GM04503 (cell line): Measurements from ENCODE around the gene ADAT3.
"Not testable (repeated sequence)": the region's sequence is repeated elsewhere in the genome, so short reads cannot be mapped to it uniquely, and the experiment has no call there.

Experiments
- DNase-seq: peaks from one replicate; pipeline ENCODE4 v3.0.0-alpha.2; 2012; ENCODE audit warnings: low read depth

Gene ADAT3

DNA sequence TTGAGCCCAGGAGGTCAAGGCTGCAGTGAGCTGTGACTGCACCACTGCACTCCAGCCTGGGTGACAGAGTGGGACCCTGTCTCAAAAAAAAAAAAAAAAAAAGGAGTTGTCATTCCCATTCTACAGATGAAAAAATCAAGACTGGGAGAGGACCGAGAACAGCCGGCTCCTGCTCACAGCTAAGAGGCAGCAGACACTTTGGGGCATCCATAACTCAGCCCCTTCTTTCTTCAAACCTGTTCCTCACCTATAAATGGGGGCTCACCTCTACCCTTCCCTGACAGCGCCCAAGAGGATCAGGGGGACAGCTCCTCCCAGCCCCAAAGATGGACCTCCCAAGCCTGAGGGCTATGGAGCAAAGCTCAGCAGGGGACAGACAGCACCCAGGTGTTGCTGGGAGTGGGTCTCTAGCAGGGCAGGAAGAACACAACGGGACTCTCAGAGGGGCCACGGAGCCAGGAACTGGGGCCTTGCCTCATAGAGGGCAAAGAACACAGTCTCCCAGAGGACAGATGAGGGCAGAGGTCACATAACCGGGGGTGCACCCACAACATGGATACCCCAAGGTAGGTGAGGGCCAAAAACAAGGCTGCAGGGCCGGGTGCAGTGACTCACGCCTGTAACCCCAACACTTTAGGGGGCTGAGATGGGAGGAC, 38.4 kb upstream of the ADAT3 start:
- DNase-seq = no peak

DNA sequence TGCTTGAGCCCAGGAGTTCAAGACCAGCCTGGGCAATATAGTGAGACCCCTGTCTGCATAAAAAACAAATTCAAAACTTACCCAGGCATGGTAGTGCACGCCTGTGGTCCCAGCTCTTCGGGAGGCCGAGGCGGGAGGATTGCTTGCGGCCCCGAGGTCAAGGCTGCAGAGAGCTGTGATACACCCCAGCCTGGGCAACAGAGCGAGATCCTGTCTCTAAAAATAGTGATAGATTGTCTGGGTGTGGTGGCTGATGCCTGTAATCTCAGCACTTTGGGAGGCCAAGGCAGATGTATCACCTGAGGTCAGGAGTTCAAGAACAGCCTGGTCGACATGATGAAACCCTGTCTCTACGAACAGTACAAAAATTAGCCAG, 37.9 kb upstream of the ADAT3 start:
- no peak for DNase-seq

DNA sequence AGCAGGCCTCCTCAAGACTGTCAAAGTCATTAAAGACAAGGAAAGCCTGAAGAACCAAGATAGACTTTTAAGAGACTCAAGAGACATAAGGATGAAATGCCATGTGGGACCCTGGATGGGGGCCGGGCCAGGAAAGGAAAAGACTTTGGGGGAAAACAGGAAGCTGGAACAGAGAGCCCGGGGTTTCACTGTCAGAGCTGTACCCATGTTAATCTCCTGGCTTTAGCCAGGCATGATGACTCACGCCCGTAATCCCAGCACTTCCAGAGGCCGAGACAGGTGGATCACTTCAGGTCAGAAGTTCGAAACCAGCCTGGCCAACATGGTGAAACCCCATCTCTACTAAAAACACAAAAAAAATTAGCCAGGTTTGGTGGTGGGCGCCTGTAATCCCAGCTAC, 36.2 kb upstream of the ADAT3 start:
- DNase-seq = no peak

GRCh38 chr19:1871140-1871597, 34.0 kb upstream of the ADAT3 start:
- DNase-seq = no peak

- no peak for DNase-seq
These were observed 33.6 kb upstream of the ADAT3 start for GRCh38 chr19:1871630-1872029.

DNA sequence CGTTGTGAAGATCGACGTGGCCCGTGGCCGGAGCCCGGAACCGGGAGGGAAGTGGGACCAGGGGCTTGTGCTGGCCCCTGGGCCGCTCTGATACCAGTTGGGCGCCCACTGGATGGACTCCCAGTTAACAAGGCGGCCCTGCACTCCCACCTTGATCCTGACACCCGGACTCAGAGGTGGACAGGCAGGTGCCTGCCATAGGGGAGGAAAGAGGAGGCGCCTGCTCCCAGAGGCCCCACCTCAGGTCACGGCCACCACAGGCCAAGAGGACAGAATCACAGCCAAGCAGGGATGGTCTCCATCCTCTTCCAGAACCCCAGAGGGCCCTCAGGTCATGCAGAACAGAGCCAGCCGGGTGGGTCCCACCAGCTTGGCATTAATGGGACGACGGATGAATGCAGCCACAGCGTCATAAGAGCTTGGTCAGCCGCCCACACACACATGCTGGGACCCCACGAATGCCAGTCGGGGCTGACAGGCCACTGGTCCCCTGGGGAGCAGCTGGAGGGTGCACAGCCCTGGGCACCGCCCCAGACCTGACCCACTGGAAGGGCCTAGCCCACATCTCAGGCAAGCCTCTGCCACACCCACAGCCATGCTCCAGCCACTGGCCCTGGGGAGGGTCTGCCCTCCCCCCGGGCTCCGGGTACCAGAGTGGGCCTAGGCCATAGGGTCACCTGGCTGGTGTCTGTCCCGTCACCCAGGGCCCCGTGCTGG, 32.2 kb upstream of the ADAT3 start:
- no peak for DNase-seq

- DNase-seq = no peak
These were observed 31.4 kb upstream of the ADAT3 start for GRCh38 chr19:1873524-1874473.

GRCh38 chr19:1874554-1875185, 30.5 kb upstream of the ADAT3 start:
- no peak for DNase-seq

DNA sequence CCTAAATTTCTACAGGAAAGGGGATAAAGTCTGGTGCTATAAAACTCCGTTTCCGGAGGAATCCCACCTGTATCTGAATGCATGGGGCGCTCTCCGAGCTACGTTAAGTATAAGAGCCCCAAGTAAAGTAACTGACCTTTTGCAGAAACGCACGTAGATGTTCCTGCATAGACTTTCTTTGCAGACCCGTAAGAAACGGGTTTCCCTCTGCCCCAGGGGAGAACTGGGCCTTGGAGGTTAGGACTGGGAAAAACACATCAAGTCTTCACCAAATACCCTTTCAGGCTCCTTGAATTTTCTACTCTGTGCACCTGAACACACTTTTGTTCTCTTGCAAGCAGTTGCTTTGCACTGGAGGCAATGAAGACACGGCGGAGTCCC, 29.9 kb upstream of the ADAT3 start:
- DNase-seq = not testable (repeated sequence)

GRCh38 chr19:1875646-1876495, 29.3 kb upstream of the ADAT3 start:
- DNase-seq = no peak

DNA sequence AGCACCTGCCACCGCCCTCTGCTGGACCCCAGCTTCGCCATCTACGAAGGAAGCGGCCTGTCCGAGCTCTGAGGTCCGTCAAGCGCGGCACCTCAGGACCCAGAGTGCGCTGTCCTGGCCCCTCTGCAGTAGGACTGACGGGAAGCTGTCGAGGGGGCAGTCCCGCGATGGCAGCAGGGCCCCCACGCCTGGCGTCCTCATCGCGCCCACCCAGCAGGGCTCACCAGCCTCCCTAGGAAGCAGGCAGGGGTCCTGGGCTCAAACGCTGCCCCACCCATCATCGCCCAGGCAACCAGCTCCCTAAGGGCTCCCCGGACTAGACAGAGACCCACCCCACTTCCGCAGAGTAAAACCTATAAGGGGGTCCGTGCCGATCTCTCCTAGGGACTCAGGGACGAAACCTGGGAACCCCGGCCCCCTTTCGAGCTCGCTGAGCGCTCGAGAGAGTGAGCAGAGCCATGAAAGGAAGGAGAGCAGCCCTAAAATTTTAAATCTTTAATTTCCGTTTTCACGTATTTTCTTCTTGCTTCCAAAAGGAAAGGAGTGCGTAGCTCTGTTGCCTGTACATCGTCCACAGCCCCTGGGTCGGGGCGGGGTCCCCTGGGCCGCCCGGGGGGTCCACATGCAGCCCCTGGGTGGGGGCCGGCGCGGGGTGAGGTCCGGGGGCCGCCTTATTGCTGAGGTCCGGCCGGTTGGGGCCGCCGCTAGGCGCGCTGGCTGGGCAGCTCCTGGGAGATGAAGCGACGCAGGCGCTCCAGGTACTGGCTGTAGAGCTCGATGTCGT, 28.5 kb upstream of the ADAT3 start:
- not testable (repeated sequence) for DNase-seq

GRCh38 chr19:1877280-1877660, 27.9 kb upstream of the ADAT3 start:
- DNase-seq = not testable (repeated sequence)

DNA sequence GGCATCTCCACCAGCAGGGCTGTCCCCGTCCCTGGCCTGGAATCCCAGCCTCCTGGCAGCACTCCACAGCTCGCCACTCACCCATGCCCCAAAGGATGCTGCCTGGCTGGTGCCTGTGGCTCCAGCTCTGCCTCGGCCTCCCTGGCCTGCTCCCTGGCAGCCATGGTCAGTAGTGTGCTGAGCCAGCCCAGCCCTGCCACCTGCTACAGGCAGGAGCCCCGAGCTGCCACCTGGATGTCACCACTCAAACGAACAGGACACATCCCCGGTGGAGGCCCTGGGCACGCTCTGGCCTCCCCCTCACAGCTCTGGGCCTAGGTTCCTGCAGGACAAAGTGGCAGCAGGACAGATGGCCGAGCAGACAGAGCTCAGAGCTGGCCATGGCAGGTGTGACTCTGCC, 26.6 kb upstream of the ADAT3 start:
- not testable (repeated sequence) for DNase-seq

DNA sequence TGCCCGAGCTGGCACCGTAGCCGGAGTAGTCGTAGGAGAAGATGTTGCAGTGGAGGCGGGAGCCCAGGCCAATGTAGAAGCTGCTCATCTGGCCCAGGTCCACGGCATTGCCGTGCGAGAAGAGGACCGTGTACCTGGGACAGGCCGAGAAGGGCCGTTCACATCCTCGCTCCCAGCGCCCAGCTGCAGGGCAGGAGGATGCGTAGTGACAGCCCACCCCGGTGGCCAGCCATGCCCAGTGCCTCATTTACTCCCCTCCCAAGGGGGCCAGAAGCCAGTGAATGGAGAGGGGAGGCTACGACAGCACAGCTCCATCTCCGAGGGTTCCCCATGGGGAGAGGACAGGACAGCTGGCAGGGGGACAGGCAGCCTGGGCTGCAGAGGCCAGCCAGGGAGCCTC, 25.2 kb upstream of the ADAT3 start:
- not testable (repeated sequence) for DNase-seq

DNA sequence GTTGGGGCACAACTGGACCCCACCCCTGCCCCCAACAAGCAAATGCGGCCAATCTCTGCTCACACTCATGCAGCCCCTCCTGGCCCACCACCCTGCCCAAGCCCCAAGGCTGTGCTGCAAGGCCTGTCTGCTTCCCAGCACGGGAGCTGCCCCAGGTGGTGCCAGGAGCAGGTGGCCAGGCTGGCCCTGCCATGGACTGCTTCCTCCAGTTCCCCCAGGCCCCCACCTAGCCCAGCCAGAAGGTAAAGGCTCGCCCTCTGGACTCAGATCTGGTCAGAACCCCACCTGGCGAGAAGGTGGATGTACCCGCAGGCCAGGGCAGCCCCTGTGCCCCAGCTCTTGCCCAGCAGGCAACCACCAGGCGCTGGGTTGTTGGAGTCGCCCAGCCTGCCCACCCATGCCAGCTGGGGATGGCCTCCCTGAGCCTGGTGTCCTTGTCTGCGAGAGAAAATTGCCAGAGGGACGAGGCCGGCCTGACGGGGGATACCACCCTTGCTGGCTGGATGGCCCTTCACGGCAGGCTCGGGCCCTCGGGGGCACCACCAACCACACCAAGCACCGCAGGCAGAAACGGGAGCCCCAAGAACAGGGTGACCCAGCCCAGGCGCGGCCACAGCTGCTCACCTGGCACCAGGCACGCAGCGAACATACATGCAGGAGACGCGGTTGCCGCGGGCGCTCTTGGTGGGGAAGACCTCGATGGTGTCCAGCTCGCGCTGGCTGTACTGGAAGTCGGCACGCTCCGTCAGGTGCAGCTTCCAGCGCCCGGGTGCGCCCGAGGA, 24.4 kb upstream of the ADAT3 start:
- no peak for DNase-seq

DNA sequence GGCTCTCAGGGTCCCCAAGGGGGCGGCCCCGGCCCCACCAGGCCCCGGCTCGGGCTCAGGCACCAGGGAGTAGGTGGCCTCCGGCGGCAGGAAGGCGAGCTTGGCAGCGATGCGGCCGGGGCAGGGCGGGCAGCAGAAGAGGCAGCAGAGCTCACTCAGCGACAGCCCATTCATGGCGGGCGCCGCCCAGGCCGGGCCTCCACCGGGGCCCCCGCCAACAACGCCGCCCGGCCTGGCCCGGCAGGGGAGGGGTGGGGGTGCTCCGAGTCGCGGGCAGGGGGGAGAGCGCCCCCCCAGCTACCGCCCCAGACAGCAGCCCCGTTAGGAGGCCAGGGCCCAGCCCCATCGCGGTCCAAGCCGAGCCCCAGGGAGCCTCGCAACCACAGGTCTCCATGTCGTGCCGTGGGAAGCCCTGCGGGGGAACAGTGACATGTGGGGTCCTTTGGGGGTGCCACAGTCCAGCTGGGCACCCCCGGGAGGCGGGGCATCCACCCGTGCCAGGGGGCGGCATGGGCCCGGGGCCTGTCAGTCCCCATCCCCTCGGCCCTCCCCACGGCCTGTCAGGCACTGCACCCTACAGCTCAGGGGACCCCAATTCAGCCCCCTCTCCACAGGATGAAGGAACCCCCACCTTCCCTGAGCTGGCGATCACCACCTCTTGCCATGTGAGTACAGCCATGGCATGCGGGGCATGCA, 23.7 kb upstream of the ADAT3 start:
- DNase-seq = not testable (repeated sequence)

DNA sequence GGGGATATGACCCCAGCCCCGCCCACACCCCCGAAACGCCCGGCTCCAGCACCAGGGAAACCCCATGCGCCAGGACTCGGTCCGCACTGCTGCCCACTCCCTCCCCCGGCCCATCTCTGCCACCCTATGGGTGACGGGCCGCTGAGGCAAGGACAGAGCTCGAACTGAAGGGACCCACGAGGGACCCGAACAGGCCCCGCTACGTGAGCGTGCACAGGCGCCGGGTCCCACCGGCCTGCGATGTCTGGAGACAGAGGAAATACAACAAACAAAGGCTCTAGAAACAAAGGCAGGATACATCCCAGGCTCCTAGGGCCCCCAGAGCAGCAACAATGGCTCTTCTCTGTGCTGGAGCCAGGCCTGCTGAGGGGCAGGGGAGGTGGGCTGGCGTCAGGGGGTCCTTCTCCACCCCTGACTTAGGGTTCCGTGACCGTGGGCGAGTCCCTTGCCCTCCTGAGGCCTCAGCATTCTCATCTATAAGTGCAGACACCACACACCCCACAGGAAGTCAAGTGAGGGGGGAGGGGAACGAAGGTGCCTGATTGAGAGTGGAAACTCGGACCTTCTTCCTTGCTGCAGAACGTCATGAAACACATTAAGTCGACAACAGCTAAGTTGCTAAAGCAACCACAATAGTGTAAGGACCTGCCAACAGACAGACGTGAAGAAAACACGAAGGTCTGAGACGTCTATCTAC, 23.0 kb upstream of the ADAT3 start:
- no peak for DNase-seq
